VCaP (cell line): ENCODE measurements around the gene ABCG8.

Experiments
- H3K27ac ChIP-seq: fragments of 450-650 bp; 2 replicates; pipeline ENCODE4 v1.5.1; 2017
- CTCF ChIP-seq: fragments of 450-650 bp; conservative IDR thresholded peaks from 2 replicates; pipeline ENCODE4 v1.5.1; 2017; ENCODE audit warnings: mild to moderate bottlenecking, moderate library complexity

ABCG8 gene

GRCh38 chr2:43814711-43815110 lies 24.1 kb upstream of the ABCG8 start:
- no peak overlapping the region for H3K27ac ChIP-seq
- no peak for TF ChIP-seq CTCF

DNA sequence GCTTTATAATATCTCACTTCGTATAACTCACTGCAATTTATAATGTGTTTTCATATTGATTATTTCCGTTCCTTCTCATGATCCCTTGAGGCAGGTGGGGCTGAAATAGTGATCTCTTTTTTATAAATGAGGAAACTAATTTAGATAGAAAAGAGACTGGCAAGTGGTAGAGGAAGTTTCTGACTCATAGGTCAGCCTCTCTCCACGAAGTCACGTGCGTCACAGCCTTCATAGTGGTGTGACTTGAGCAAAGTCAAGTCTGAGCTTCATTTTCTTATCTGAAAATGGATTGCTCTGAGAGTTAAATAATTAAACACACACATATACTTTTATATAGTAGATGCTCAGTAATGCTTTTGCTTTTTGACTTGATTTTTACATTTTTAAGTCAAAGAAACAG lies 20.0 kb upstream of the ABCG8 start:
- TF ChIP-seq CTCF, result no peak
- no peak overlapping the region for H3K27ac ChIP-seq

DNA sequence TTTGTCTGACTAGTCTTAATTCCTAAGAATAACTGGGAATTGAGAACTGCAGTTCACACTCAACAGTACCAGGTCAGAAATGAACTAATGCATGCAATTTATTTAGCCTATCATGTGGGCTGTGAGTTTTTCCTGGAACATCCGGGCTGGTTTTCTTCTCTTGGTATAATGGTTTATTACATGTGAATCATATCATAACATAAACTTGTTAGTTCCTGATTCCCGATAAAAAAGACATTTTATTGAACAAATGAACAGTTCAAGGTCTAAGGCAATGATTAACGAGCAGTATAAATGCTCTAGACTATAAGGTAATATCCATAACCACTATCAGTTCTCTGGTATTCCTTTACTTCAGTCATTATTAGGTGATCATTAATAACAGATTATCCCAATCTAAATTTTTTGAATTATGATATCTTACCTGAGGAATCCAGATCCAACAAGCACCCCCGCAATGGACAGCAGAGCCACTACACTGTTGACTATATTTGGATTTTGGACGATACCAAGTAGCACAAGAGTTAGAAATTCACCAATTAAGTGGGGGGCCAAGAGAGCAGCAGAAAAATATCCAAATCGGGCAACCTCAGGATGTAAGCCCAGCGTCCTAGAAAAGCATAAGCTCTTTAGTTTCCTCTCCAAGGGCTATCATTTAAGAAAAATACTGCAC lies 19.1 kb upstream of the ABCG8 start:
- TF ChIP-seq CTCF, result no peak
- H3K27ac ChIP-seq, result no peak overlapping the region

DNA sequence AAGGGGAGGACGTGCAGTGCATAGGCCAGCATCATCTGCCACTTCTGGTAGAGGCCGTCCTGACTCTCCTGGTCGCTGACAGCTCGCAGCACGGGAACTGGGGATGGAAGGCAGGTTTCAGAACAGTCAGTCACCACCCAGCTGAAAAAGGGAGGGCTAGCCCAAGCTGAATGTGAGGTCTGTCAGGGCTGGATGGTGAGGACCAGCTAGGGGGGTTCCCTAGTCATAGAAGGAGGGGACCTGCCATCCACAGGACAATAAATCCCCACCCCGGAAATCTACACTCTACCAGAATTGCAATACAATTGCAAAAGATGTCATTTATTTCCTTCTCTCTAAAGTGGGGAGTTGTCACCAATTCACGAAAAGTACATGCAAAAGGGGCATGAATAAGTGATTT lies 15.9 kb upstream of the ABCG8 start:
- H3K27ac ChIP-seq, result no peak overlapping the region
- TF ChIP-seq CTCF, result no peak

DNA sequence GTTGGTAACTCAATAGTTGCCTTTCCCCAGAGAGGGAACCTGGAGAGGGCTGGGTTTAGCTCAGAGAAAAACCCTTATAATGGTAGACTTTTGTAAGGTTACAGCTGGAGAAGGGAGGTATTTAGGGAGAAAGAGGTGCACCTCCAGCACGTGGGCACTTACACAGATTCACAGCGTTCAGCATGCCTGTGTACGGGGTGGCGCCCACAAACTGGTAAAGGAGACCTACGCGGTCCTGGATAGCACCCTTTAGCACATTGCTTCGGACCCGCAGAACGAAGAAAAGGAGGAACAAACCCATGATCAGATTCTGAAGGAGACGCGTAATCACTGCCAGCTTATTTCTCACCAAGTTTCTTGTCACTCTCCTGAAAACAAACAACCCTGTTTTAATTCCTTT lies 15.0 kb upstream of the ABCG8 start:
- TF ChIP-seq CTCF, result no peak
- H3K27ac ChIP-seq, result no peak overlapping the region

- no peak overlapping the region for H3K27ac ChIP-seq
- no peak for TF ChIP-seq CTCF
These were observed 14.3 kb upstream of the ABCG8 start for GRCh38 chr2:43824512-43824911.

DNA sequence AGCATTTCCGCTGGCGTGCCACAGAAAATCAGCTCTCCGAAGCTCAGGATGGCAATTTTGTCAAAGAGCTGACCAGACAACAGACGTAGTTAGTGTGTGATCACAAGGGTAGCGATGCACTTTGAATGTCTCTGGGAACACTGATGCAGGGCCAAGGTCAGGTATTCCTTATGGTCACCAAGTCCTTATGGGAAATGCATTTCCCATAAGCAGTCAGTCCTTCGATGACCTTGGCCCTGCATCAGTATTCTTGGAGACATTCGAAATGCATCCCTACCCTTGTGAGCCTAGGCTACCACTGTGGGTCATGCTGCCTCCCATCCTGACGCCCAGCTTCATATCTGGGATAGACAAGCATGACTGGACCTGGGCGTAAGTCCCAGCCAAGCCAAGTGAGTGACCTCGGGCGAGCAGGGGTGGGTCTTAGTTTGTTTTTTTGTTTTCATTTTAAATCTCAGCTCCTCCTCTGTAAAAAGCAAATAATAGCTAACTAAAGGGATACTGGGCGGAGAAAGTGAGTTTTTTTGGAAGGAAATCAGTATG lies 13.7 kb upstream of the ABCG8 start:
- H3K27ac ChIP-seq, result no peak overlapping the region
- TF ChIP-seq CTCF, result no peak
